Right kidney (tissue), 1 donor: ENCODE data around the gene COX7A2.

Experiments used
- DNase-seq: peaks from one replicate; pipeline ENCODE4 v3.0.0-alpha.2; 2016

The COX7A2 gene

GRCh38 chr6:75201901-75202672 lies 41.5 kb downstream of the COX7A2 start:
- DNase-seq: peak; percentile 72

- no peak for DNase-seq
Observed at GRCh38 chr6:75201021-75201420, 42.6 kb downstream of the COX7A2 start.

- no peak for DNase-seq
Observed at GRCh38 chr6:75199889-75200288, 43.7 kb downstream of the COX7A2 start.

- DNase-seq: no peak
Observed at GRCh38 chr6:75196081-75196687, 47.4 kb downstream of the COX7A2 start.

GRCh38 chr6:75188221-75188925 lies 55.2 kb downstream of the COX7A2 start:
- DNase-seq: no peak
